GM21447 (cell line): Measurements from ENCODE around the gene MYPOP.
A peak's percentile ranks its signal among the peaks of the same experiment; 100 is the strongest.

Experiments used
- ATAC-seq: cut with Tn5 transposase; IDR thresholded peaks from one replicate; pipeline ENCODE4 v1.9.1; 2021; ENCODE audit not compliant: unreplicated experiment

MYPOP gene, protein sequence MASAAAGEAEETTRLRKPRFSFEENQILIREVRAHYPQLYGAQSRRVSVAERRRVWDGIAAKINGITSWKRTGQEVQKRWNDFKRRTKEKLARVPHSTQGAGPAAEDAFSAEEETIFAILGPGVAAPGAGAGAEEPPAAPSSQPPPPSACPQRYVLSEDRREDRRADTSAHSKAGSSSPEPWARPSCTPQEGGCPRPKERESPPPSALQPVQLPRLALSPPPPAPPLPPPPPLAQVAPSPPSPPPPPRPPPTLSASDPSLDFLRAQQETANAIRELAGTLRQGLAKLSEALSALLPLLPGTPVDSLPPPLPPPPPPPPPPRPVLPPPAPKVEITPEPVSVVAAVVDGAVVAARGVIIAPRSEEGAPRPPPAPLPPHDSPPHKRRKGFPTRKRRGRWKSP

GRCh38 chr19:45901912-45902650 is at the start of gene MYPOP:
MYPOP (minus strand) TSS chr19:45902613; CDS start chr19:45901773, 840 bp downstream.
- no peak for ATAC-seq

DNA sequence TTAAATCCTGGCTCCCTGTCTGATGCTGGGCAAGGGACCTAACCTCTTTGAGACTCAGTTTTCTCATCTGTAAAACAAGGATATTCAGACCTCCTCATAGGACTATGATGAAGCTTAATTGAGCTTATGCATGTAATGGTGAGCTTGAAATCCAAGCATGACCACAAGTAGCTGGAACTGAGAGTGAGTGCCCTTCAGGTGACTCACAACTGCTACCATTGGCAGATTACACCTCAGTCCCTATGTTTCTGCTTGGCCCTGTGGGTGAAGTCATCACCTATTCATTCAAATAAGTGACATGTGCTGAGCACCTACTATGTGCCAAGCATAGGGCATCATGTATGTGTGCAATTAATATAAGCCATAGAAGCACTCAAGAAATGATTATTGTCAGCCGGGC is 45.5 kb upstream of the MYPOP start:
- ATAC-seq, result no peak

- ATAC-seq, result no peak
Observed at GRCh38 chr19:45940515-45940805, 38.0 kb upstream of the MYPOP start.

- no peak for ATAC-seq
Observed at GRCh38 chr19:45939792-45940514, 37.5 kb upstream of the MYPOP start.

GRCh38 chr19:45938733-45939319 is 36.4 kb upstream of the MYPOP start:
- ATAC-seq, result no peak

DNA sequence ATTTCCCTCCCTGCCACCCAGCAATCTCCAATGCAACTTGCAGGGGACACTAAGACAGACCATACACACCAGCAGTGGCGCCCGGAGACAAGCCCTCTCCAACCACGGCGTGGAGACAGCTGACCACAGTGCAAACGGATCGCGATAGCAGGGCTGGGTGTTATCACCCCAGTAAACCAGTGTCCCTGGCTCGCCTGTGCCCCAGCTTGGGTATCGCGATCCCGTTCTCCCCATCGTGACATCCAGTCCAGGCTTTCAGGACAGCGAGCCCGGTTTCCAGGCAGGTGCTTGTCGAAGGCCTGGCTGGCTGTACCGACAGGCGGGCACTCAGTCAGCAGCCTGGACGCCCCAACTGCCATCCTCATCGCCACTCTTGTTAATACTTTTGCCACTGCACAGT is 32.9 kb upstream of the MYPOP start:
- no peak for ATAC-seq

GRCh38 chr19:45934551-45935230 is 32.3 kb upstream of the MYPOP start:
- ATAC-seq, result no peak

- ATAC-seq, result no peak
Observed at GRCh38 chr19:45933759-45934158, 31.3 kb upstream of the MYPOP start.

DNA sequence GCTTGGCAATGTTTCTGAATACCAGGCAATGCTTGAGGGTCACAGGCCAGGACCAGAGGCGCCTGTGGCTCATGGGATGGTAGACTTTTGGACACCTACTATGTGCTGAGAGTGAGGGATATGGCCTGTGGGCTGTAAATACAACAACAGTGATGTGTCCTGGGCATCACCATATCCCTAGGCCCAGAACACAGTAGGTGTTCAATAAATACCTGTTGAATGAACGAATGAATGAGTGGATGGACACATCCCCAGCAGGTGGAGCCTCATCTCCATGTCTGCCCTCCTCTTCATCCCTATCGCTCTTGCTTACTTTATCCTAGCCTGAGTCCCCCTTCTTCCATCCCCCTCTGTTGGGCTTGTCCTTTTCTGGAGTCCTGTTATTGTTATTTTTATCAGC is 28.6 kb upstream of the MYPOP start:
- ATAC-seq, result no peak

DNA sequence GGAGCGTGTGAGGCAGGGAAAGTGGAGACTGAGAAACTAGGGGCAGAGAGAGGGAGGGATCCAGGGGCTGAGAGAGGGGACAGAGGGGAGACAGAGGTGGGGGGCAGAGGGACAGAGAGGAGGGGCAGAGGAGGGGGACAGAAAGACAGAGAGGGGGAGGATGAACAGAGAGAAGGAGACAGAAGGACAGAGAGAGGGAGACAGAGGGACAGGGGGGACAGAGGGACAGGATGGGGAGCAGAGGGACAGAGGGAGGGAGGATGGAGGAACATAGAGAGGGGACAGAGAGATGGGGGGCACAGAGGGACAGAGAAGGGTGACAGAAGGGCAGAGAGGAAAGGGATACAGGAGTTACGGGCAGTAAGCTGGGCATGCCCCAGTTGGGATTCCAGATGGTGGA is 26.8 kb upstream of the MYPOP start:
- no peak for ATAC-seq

DNA sequence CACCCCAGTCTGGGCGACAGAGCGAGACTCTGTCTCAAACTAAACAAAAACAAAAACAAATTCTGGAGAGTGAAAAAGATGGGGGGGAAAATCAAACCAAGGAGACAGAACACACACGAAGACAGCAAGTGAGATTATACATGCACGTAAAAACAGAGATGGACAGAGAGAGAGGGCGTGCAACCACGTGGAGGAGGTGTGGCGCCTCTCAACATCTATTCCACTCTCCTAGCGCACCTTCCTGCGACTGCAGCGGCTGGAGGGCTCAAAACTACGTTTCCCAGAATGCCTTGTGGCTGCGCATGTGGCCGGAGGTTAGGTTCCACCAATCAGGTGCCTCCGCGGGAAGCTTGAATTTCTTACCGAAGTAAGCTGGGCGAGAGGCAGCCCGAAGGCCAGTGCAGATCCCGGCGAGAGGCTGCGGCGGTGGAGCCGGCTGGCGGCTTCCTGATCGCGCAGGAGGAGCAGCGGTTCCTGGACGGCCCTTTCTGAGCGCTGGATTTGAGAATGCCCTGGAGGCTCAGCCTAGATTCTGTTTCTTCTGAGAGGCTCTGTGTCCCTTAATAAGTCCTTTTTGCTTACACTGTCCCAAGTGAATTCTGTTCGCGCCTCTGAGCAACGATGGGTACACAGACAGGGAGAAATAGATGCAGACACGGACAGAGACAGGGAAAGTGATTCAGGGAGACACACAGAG is 25.3 kb upstream of the MYPOP start:
- peak; percentile 70 for ATAC-seq

GRCh38 chr19:45924891-45925447 is 22.6 kb upstream of the MYPOP start:
- no peak for ATAC-seq

- no peak for ATAC-seq
Observed at GRCh38 chr19:45922281-45922680, 19.9 kb upstream of the MYPOP start.

DNA sequence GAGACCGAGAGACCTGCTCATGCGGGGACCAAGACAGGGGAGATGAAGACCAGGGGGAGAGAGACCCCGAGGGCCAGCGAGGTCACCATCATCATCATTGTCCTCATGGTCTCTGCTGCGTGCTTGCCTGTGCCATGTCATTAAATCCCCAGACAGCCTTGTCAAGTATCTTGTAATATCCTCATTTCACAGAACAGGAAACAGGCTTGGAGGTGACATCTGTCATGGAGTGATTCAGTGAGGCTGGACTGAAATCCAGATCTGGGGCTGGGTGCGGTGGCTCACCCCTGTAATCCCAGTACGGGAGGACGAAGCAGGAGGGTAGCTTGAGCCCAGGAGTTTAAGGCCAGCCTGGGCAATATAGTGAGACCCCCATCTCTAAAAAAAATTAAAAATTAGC is 18.0 kb upstream of the MYPOP start:
- ATAC-seq, result no peak

DNA sequence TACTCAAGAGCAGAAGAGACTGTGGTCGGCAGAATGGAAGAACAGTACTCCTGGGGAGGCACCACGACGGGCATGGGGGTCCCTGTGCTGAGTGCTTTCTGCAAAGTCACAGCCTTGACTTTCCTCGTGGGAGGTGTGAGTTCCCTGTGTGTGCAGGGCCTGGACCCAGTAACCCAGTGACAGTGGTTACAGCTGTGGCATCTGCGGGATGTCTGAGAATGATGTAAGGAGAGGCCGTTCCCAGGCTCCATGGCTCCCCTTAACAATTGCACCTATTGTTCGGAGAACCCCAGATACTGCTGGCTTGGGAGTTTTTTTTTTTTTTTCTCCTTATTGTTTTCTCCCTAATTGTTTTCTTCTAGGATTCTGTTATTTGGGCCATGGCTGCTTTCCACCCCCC is 17.3 kb upstream of the MYPOP start:
- ATAC-seq, result no peak

DNA sequence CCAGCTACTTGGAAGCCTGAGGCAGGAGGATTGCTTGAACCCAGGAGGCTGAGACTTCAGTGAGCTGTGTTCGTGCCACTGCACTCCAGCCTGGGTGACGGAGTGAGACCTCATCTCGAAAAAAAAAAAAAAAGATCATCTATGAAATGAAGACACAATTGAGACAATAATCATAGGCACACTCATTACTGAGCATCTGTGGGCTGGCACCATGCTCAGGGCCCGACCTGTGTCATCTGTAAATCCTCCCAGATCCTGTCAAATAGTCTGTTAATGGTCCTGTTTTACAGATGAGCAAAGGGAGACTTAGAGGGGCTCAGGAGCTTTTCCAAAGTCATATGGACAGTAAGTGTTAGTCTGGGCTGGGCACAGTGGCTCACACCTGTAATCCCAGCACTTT is 16.3 kb upstream of the MYPOP start:
- no peak for ATAC-seq

DNA sequence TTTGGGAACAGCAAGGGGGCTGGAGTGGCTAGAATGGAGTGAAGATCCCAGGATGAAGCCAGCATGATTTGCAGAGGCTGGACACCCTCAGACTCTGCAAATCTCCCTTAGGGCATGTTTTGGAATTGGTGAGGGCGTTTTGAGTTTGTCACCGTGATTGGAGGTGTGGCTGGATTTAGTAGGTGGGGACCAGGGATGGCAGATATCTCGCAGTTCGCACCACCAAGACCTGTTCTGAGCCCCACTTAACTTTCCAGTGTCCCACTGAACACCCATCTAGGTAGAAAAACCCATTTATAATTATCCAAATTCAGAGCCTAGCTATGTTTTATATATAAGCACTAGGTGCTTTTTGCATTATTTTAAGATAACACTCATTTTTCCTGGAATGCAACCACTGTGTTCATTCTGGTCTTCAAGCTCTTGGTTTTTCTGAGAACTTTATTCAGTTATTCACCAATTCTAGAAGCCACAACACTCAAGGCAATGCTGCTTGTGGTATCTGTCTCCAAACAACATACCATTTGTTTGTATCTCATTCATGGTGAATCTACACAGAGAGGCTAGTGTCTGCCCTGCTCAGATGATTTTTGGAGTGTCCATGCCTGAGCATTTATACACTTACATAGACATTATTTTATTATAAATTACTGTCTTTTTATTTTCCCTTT is 15.1 kb upstream of the MYPOP start:
- ATAC-seq, result no peak

- no peak for ATAC-seq
Observed at GRCh38 chr19:45913874-45914830, 11.7 kb upstream of the MYPOP start, which contains the start of gene NANOS2. NANOS2 (minus strand) TSS chr19:45914778; CDS start chr19:45914693, 85 bp downstream.
